PFSK-1 (cell line): ENCODE measurements around the gene TTC34.

Experiments
- POLR2AphosphoS5 ChIP-seq: IDR thresholded peaks from 2 replicates; pipeline ENCODE4 v1.6.1; 2012; ENCODE audit warnings: low read depth, mild to moderate bottlenecking, control low read depth, low read length, moderate library complexity
- TAF1 ChIP-seq: IDR thresholded peaks from 2 replicates; pipeline ENCODE4 v1.6.1; 2012; ENCODE audit warnings: low read length, control low read depth, borderline replicate concordance; ENCODE audit not compliant: insufficient read depth
- TF ChIP-seq, protein P1 (sequence below), 2 experiments: IDR thresholded peaks; 2 replicates each; pipeline versions ENCODE4 v1.6.1 to v1.8.0; 2011 to 2012; ENCODE audit warnings: low read depth in 2 of 2, low read length in 2 of 2, control low read depth in 1 of 2, inconsistent platforms in 1 of 2, mild to moderate bottlenecking in 1 of 2, moderate library complexity in 1 of 2; ENCODE audit not compliant: insufficient read depth in 1 of 2

DNA sequence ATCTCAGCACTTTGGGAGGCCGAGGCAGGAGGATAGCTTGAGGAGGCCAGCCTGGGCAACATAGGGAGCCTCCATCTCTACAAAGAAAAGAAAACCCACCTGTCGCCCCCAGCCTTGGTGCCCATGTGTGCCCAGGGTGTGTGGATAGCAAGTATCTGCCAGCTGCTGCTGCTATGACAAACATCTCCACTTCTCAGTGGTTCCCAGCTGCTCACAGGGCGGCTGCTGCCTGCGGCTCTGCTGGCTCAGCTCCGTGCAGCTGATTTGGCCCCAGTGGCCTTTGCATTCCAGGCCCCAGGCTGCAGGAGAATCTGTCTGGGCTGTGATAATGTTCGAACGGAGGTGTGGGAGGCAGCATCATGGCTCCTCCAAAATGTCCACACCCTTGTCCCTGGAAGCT lies 10.6 kb upstream of the TTC34 start:
- TF ChIP-seq POLR2AphosphoS5 (no peak), TAF1 (no peak)
- TF ChIP-seq, protein P1, sequence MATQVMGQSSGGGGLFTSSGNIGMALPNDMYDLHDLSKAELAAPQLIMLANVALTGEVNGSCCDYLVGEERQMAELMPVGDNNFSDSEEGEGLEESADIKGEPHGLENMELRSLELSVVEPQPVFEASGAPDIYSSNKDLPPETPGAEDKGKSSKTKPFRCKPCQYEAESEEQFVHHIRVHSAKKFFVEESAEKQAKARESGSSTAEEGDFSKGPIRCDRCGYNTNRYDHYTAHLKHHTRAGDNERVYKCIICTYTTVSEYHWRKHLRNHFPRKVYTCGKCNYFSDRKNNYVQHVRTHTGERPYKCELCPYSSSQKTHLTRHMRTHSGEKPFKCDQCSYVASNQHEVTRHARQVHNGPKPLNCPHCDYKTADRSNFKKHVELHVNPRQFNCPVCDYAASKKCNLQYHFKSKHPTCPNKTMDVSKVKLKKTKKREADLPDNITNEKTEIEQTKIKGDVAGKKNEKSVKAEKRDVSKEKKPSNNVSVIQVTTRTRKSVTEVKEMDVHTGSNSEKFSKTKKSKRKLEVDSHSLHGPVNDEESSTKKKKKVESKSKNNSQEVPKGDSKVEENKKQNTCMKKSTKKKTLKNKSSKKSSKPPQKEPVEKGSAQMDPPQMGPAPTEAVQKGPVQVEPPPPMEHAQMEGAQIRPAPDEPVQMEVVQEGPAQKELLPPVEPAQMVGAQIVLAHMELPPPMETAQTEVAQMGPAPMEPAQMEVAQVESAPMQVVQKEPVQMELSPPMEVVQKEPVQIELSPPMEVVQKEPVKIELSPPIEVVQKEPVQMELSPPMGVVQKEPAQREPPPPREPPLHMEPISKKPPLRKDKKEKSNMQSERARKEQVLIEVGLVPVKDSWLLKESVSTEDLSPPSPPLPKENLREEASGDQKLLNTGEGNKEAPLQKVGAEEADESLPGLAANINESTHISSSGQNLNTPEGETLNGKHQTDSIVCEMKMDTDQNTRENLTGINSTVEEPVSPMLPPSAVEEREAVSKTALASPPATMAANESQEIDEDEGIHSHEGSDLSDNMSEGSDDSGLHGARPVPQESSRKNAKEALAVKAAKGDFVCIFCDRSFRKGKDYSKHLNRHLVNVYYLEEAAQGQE (IDR thresholded peaks at IDR 0.05; ENCODE audit: insufficient read depth in 1 of 2, low read depth in 2 of 2, low read length in 2 of 2): no peak
